HEK293 (cell line): ENCODE data around the gene KANK4.

Experiments
- CTCF ChIA-PET: fragments of 350-600 bp; formaldehyde crosslinking; extraction: SDS; loops from one replicate; lab custom pipeline; 2021; ENCODE audit warnings: antibody characterized with exemption; lab: Yijun Ruan, JAX
- POLR2A ChIA-PET: fragments of 300-600 bp; formaldehyde crosslinking; extraction: SDS; loops from one replicate; lab custom pipeline; 2020; ENCODE audit warnings: antibody characterized with exemption, inconsistent platforms; lab: Yijun Ruan, JAX
- H3K27ac ChIP-seq: fragments of 200-500 bp; sonication (Bioruptor generic); 2 replicates; pipeline ENCODE4 v1.5.1; 2014; ENCODE audit warnings: low read depth, low read length, control low read depth, inconsistent platforms; ENCODE audit errors: extremely low read depth
- H3K36me3 ChIP-seq, 2 experiments: fragments of 200-500 bp in 1 of 2; sonication (Bioruptor generic) in 1 of 2; 1 replicate in 1 of 2; 2 replicates in 1 of 2; pipeline ENCODE4 v1.5.1; 2014 to 2017; ENCODE audit warnings: inconsistent platforms in 2 of 2, low read length in 2 of 2; ENCODE audit not compliant: control insufficient read depth in 2 of 2, insufficient read depth in 1 of 2
- H3K4me1 ChIP-seq: fragments of 200-500 bp; sonication (Bioruptor generic); 2 replicates; pipeline ENCODE4 v1.5.1; 2014; ENCODE audit warnings: mild to moderate bottlenecking, low read length, inconsistent platforms; ENCODE audit not compliant: control insufficient read depth, insufficient read depth
- H3K4me3 ChIP-seq: 2 replicates; pipeline ENCODE4 v1.5.1; 2011; ENCODE audit warnings: low read depth, mild to moderate bottlenecking, control low read depth, low read length, moderate library complexity
- H3K9me3 ChIP-seq: fragments of 200-500 bp; sonication (Bioruptor generic); 2 replicates; pipeline ENCODE4 v1.5.1; 2014; ENCODE audit warnings: low read depth, low read length, inconsistent platforms; ENCODE audit not compliant: control insufficient read depth, insufficient read depth
- OVOL3 ChIP-seq: fragments of 450-650 bp; formaldehyde crosslinking; IDR thresholded peaks from 2 replicates; pipeline ENCODE4 v1.5.1; 2016; ENCODE audit warnings: missing biosample characterization, missing genetic modification characterization
- PRDM4 ChIP-seq: fragments of 450-650 bp; formaldehyde crosslinking; IDR thresholded peaks from 2 replicates; pipeline ENCODE4 v1.5.1; 2017; ENCODE audit warnings: missing biosample characterization, missing genetic modification characterization
- REST ChIP-seq: fragments of 450-650 bp; formaldehyde crosslinking; IDR thresholded peaks from 2 replicates; pipeline ENCODE4 v1.5.1; 2016; ENCODE audit warnings: missing biosample characterization, missing genetic modification characterization
- TRIM28 ChIP-seq: IDR thresholded peaks from 2 replicates; pipeline ENCODE4 v1.6.1; 2011; ENCODE audit warnings: low read length, control low read depth, borderline replicate concordance
- ZBTB17 ChIP-seq: fragments of 450-650 bp; formaldehyde crosslinking; IDR thresholded peaks from 2 replicates; pipeline ENCODE4 v1.5.1; 2016; ENCODE audit warnings: missing biosample characterization, missing genetic modification characterization
- ZBTB20 ChIP-seq: fragments of 450-650 bp; formaldehyde crosslinking; IDR thresholded peaks from 2 replicates; pipeline ENCODE4 v1.5.1; 2016; ENCODE audit warnings: missing biosample characterization, missing genetic modification characterization
- ZIC2 ChIP-seq: fragments of 450-650 bp; formaldehyde crosslinking; IDR thresholded peaks from 2 replicates; pipeline ENCODE4 v1.5.1; 2016; ENCODE audit warnings: missing biosample characterization, missing genetic modification characterization
- ZNF175 ChIP-seq: fragments of 450-650 bp; formaldehyde crosslinking; IDR thresholded peaks from 2 replicates; pipeline ENCODE4 v1.5.1; 2016; ENCODE audit warnings: missing biosample characterization, missing genetic modification characterization
- ZNF366 ChIP-seq: fragments of 450-650 bp; formaldehyde crosslinking; conservative IDR thresholded peaks from 2 replicates; pipeline ENCODE4 v1.5.1; 2016; ENCODE audit warnings: missing biosample characterization, missing genetic modification characterization
- ZNF555 ChIP-seq: fragments of 450-650 bp; formaldehyde crosslinking; conservative IDR thresholded peaks from 2 replicates; pipeline ENCODE4 v1.5.1; 2017; ENCODE audit warnings: missing biosample characterization, mild to moderate bottlenecking, missing genetic modification characterization, inconsistent platforms
- ZNF600 ChIP-seq: fragments of 450-650 bp; formaldehyde crosslinking; IDR thresholded peaks from 2 replicates; pipeline ENCODE4 v1.5.1; 2016; ENCODE audit warnings: missing biosample characterization, missing genetic modification characterization
- ZNF791 ChIP-seq: fragments of 450-650 bp; formaldehyde crosslinking; IDR thresholded peaks from 2 replicates; pipeline ENCODE4 v1.5.1; 2016; ENCODE audit warnings: missing biosample characterization, missing genetic modification characterization

Gene KANK4

GRCh38 chr1:62286786-62287224 lies 32.4 kb downstream of the KANK4 start:
- ChIA-PET POLR2A (no interaction called here), CTCF (interaction anchor here (0.6 to 0.7 kb wide), 3 partner anchors 114 to 460 kb away, joined by 3 read pairs; no protein-coding TSS in a partner anchor)
- TF ChIP-seq ZIC2 (tag by site-specific recombination) (peak; percentile 68), ZBTB17 (peak; percentile 74), ZNF600 (tag by site-specific recombination) (0 out of 2 replicates have a peak, but pooled peaks have one; percentile 20), ZBTB20 (peak; percentile 18; the same call in 1 of the 2 replicates), OVOL3 (tag by site-specific recombination) (no peak)

GRCh38 chr1:62285984-62286785 lies 33.0 kb downstream of the KANK4 start:
- CTCF ChIA-PET: interaction anchor here (0.6 to 2.3 kb wide), 6 partner anchors 25 to 461 kb away, joined by 3 to 10 read pairs (median 4); no protein-coding TSS in a partner anchor
- POLR2A ChIA-PET: no interaction called here

More at GRCh38 chr1:62286786-62287224, 32.4 kb downstream of the KANK4 start:
- Histone ChIP-seq H3K36me3 (no peaks in the 10 kb centered on the region), H3K27ac (no peak overlapping the region; the same call in 1 of the 2 replicates), H3K4me1 (peaks cover 17% of the 10 kb centered on the region), H3K4me3 (no peak overlapping the region), H3K9me3 (no peaks in the 10 kb centered on the region)

More at GRCh38 chr1:62285984-62286785, 33.0 kb downstream of the KANK4 start:
- Histone ChIP-seq H3K36me3 (no peaks in the 10 kb centered on the region), H3K27ac (no peak overlapping the region), H3K4me3 (no peak overlapping the region)
- TF ChIP-seq PRDM4 (tag by site-specific recombination) (0 out of 2 replicates have a peak, but pooled peaks have one; percentile 21), REST (tag by site-specific recombination) (no peak), ZNF555 (no peak), ZNF175 (tag by site-specific recombination) (no peak), ZNF791 (tag by site-specific recombination) (no peak), ZNF366 (tag by site-specific recombination) (no peak), TRIM28 (peak; percentile 20; the same call in 1 of the 2 replicates)
- TF ChIP-seq, all 188 proteins: peak for 2
- H3K9me3 ChIP-seq: no peaks in the 10 kb centered on the region
- peaks cover 17% of the 10 kb centered on the region for H3K4me1 ChIP-seq
